LHCN-M2 (cell line): ENCODE measurements around the gene SRRM4. TPM values are rescaled to one million over a fixed set of nuclear protein-coding genes. Genes with fewer than 3 reads are reported as not detected.
A peak's percentile ranks its signal among the peaks of the same experiment; 100 is the strongest.

Experiments
- DNase-seq: peaks from one replicate; pipeline ENCODE4 v3.0.0-alpha.2; 2012; ENCODE audit warnings: low read depth
- total RNA-seq: library from RNA; depleted of rRNA; stranded (reverse); fragments of >200 nt; gene quantifications from 2 replicates; pipeline ENCODE4 v1.2.3, GENCODE V29; 2014

SRRM4 gene
- total RNA-seq, 1 experiment from 2014 or later: not detected

DNA sequence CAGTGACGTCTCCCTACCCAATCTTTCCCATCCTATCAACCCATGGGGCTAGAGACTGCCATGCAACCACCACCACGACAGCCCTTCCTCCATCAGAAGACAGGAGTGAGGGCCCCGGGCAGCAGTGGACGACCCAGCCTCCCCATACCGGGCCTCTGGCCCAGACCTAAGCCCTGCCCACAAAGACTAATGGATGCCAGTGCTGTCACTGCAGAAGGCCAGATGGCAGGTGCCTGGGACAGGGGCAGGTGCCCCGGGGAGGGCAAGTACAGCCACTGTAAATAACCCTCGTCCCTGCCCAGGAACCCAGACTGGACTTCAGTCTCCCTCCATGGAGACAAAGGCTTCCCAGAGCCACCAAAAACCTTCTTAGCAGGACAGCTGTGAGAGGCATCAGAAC is 177.1 kb downstream of the SRRM4 start:
- no peak for DNase-seq

DNA sequence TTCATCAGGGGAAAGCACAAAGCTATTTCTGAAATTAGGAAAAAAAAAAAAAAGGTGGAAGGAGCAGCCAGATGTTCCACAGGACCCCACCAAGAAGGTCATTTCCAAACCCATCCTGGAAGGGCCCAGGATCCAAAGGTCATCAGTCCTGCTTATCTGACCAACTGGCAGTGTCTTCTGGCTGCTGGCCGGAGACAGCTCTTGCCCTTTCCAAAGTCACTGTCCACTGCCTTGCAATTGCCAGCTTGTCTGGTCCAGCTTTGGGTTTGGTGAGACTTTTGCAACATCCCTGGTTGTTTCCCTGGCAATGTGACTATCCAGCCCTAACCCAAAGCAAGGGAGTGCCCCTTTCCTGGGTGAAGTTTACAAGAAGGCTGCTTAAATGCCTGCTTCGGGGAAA is 178.5 kb downstream of the SRRM4 start:
- no peak for DNase-seq

DNA sequence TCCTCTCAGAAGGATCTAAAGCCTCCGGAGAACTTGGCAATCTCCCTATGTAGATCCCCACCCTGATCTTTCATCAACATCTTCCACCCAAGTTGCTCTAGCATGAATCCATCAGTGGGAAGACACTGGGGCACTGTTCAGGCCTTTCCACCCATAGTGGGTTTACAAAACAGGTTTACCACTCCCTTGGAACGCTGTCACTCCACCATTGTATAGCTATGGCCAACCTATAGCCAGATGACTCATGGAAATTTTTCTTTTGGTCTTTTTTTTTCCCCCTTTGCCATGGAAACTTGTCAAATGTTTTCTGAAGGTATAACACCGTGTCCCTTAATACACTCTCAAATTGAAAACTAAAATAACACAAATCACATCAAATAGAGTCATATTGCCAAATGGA is 186.6 kb downstream of the SRRM4 start:
- no peak for DNase-seq

DNA sequence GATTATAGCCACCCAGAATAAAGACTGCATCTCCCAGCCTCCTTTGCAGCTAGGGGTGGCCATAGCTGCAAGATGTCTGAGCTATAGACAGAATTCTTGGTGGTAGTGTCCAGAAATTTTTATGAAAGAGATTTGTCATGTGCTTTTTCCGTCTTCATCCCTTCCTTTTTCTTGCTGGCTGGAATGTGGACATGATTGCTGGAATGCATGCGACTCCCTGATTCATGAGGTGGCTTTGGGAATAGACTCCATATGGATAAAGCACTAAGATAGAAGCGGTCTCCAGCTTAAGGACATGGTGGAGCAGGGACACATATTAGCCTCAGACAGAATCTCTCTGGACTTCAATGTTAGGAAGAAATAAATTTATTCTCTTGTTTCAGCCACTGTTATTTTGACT is 187.4 kb downstream of the SRRM4 start:
- DNase-seq: no peak

DNA sequence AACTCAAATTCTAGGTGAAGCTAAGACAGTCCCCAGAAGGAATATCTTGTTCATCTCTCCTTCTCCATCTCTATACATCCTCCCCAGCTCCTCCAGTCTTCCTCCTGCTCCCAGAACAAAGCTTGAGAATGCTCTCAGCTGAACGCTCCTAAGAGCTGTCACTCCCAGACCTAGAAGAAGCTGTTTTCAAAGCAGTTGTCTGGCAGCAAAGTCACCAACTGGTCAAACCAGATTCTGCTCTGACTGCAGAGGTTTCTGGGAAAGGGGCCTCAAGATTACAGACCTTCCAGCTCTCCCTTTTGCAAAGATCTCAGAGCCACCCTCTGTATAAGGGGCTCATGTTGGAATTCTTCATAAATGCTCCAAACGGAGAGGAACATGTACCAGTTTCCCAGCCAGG is 187.8 kb downstream of the SRRM4 start:
- DNase-seq: no peak

DNA sequence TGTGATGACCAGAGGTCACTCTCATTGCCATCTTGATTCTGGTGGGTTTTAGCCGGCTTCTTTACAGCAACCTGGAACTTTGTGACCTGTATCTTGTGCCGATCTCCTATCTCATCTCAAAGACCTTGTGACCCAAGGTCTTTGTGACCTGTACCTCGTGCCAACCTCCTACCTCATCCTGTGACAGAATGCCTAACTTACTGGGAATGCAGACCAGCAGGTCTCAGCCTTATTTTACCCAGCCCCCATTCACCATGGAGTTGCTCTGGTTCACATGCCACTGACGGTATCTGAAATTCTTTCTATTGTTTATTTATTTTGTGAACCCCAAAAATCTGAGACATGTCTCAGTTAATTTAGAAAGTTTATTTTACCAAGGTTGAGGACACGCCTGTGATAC is 189.9 kb downstream of the SRRM4 start:
- no peak for DNase-seq

DNA sequence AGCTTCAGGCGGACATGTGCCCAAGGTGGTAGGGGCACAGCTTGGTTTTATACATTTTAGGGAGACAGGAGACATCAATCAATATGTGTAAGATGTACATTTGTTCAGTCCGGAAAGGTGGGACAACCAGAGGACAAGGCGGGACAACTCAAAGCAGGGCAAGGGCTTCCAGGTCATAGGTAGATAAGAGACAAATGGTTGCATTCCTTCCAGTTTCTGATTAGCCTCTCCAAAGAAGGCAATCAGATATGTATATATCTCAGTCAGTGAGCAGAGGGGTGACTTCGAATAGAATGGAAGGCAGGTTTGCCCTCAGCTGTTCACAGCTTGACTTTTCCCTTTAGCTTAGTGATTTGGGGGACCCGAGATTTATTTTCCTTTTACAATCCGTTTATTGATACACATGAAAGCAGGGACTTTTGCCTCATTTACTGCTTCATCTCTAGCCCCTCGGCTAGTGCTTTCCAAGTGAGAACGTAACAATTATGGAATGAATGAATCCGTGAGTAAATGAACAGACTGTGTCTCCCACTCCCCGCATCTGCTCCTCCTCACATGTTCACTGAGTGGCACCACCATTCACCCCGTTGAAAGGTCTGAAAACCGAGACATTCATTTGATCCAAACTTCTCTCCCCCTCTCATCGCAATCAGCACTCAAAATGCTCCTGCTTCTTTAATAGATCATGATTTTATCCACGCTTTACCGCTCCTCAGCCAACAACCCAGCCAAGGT is 190.5 kb downstream of the SRRM4 start:
- no peak for DNase-seq

DNA sequence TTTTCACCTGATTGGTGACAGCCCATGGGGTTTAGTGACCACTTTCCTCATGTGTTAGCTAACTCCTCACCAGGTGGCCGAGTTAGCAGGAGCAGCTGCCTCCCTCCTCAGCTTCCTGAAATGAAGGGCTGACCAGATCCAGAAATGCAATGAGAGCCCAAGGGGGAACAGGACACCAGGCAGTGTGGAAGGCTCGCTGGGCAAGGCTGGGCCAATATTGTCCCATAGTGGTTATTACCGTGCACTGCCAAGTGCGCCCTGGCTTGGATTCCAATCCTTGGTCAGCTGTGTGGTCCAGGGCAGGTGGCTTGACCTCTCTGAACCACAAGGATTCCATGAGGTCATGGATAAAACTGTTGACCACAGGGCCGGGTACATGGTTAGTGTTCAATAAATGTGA is 193.7 kb downstream of the SRRM4 start:
- DNase-seq: peak; percentile 27

DNA sequence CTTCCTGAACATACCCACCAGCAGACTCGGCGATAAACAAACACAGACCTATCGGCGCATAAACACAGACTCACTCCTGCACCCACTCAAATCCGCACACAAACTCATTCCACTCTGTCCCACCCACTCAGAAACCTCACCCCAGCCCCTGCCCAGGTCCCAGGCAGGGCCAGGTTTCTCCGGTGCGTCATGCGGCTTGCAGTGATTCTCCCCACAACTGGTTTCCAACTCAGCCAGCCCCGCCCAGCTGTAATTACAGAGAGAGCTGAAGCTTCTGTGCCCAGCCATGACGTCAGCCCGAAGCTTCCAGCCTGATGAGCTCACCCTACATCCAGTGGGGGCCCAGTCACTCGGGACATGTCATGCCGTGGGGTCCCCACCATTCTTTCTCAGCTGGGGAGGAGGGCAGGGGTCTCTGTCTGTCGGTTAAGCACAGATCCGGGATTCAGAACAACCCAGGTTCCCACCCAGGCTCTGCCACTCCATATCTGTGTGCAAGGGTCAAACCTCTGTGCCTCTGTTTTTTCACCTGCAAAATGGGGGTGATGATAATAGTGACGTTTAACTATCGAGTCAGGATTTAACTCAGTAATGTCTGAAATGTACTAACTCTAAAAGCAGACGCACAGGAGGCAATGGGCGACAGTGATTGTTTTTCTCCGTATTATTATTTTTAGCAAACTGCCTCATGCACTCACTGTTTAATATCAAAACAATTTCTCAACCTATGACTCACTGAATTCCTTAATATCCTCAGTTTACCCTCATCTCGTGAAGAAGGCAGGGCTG is 195.1 kb downstream of the SRRM4 start:
- peak; percentile 78 for DNase-seq

DNA sequence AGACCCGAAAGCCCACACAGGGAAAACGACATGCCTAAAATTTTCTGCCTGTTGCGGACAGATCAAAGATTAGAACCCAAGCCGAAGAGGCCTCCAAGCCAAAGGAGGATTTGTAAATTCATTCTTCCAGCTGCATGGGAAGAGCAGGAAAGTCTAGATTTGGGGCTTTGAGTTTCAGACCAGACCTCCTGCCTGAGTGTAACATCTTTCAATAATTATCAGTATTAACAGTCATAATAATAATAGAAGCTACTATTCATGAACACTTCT is 195.7 kb downstream of the SRRM4 start:
- no peak for DNase-seq

DNA sequence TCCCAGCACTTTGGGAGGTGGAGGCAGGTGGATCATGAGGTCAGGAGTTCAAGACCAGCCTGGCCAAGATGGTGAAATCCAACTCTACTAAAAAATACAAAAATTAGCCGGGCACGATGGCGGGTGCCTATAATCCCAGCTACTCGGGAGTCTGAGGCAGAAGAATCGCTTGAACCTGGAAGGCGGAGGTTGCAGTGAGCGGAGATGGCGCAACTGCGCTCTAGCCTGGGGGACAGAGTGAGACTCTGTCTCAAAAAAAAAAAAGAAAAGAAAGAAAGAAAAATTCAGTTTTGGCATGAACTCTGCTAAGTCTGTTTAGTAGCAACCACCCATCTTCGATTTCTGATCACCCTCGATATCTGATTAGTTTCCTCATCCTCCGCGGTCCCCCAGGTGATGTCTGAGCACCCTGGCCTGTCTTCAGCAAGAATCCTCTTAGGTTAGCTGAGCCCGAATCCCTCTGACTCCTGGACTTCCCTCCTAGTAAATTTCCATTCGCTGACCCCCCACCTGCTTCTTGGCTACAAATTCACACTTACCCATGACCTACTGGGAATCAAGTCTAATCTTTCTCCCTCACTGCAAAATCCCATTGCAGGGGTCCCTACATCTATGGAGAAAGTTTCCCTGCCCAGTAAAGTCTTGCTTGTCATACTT is 196.5 kb downstream of the SRRM4 start:
- DNase-seq: no peak

DNA sequence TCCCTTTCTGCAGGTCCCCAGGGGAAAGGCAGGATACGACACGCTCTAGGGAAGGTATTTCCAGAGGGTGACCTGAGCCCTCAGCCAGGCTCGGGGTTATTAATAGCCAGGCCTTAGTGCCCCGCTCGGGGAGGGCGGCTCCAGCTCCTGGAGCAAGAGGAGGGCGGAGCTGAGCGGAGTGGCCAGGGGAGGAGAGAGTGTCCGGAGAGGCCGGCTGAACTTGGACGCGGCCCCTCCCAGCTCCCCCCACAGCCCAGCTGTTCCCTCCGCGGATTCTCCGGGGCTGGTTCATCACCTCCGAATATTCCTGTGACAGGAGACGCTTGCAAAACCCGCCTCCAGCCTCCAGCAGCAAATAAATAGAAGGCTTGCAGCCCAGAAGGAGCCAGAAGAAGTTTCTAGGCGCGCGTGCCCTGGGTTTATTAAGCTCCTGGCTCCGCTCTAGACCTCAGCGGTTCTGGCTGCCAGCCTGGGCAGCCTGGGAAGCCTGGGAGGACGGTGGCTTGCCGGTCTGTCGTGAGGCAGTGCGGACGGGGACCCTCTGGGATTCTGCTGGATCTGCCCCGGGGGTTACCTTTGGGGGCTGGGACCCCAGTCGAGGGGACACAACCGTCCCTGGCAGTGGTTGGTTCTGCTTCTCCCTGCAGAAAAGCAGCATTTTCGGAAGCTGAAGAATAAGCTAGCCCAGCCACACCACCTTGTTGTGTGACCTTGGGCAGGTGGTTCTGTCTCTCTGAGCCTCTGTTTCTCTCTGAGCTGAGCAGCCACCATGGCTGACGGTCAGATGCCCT is 197.4 kb downstream of the SRRM4 start, which contains the start of gene HSPB8:
Gene HSPB8 (plus strand): TSS at position 388 of the 791 bp plus-strand sequence. CDS start 382 bp downstream, at position 770.
- DNase-seq: peak; percentile 89

DNA sequence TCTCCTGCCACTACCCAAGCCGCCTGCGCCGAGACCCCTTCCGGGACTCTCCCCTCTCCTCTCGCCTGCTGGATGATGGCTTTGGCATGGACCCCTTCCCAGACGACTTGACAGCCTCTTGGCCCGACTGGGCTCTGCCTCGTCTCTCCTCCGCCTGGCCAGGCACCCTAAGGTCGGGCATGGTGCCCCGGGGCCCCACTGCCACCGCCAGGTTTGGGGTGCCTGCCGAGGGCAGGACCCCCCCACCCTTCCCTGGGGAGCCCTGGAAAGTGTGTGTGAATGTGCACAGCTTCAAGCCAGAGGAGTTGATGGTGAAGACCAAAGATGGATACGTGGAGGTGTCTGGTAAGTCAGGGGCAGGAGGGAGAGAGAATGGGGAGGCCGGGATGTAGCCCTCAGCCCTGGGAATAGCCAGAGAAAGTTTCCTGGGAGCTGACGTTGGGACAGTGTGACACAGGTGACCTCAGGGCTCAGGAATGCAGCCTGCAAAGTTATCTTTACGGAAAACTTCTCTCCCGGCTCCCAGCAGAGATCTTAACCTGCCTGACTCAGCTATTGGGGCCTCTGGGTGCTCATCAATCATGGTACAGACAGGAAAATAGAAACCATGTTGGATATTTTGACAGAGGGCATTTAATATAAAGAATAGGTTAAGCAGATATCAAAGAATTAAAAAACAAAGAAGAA is 198.1 kb downstream of the SRRM4 start:
- DNase-seq: peak; percentile 36

DNA sequence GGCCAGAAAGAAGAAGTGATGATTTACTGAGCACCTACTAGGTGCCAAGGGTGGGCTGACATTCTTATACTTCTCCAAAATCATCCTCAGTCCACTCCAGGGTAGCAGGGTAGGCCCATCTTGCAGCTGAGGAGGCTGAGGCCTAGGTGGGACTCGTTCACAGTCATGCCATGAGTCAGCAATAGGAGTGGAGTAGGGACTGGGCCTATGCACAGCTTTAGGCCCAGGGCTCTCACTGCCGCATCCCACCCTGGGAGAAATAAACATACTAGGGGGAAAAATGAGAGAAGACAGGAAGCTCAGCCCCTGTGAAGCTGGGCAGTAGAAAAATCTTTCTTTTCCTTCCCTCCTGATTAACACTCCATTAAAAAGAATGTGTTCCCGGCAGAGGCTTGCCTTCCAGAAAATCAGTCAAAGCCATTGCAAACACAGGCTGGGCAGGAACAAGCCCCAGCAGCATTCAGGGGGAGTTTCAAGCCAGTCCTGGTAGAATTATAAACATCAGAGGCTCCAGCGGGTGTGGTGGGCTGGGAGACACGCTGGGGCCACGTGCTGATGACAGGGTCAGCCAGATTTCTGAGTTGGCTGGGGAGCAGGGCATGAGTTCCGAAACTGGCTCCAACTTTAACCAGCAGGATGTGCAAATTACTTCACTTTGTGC is 199.2 kb downstream of the SRRM4 start:
- DNase-seq: peak; percentile 32

DNA sequence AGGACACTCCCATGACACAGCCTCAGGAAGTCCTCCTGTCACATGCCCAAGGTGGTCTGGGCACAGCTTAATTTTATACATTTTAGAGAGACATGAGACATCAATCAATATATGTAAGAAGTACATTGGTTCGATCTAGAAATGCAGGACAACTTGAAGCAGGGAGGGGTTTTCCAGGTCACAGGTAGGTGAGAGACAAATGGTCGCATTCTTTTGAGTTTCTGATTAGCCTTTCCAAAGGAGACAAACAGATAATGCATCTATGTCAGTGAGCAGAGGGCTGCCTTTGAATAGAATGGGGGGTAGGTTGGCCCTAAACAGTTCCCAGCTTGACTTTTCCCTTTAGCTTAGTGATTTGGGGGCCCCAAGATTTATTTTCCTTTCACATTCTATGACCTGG is 199.9 kb downstream of the SRRM4 start:
- no peak for DNase-seq

DNA sequence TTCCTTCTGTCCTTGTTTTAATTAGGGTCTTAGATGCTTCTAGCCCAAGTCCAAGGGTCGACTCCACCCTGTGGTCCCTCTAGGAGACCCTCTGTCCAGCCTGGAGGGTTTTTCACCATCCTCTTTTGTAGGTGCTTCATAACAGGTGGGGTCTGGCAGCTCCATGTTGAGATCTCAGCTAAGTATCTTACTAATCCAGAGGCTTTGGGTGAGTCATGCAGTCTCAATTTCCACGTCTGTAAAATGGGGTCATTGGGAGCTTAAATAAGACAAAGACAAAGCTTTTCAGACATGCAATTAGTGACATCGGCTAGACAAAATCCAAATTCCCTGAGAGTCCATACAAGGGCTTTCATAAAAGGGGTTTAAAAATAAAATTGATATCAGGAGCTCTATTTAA is 200.6 kb downstream of the SRRM4 start:
- no peak for DNase-seq

DNA sequence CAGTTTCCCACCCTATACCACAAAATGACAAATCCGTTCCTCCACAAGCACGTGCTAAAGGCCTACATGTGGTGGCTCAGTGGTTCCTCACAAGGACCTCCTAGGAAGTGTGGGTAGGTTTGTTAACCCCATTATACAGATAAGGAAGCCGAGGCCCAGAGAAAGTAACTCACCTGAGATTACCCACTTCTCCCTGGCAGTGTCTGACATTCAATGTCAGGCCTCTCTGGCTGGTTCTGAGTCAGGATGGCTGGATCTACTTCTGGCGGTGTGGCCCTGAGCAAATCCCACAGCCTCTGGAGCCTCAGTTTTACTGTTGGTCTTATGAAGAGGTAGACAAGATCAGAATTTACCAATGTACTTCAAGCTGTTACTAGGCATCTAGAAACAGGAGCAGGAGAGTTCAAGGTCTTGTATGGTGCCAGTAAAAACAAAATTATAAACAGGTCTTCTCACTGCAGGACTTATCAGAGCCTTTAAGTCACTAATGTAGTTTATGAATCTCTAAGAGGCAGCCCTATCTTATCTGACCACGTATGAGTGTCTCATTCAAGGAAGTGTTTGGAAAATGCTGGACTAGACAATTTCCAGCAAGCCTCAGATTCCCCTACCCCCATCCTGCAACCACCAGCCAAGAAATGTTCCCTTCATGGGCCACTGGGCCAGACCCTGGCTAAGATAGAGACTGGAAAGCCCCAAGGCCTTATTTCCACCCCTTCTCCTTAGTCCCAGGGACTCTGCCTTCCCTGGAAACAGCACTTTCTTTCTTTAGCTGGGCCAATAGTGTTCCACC is 201.6 kb downstream of the SRRM4 start:
- no peak for DNase-seq

DNA sequence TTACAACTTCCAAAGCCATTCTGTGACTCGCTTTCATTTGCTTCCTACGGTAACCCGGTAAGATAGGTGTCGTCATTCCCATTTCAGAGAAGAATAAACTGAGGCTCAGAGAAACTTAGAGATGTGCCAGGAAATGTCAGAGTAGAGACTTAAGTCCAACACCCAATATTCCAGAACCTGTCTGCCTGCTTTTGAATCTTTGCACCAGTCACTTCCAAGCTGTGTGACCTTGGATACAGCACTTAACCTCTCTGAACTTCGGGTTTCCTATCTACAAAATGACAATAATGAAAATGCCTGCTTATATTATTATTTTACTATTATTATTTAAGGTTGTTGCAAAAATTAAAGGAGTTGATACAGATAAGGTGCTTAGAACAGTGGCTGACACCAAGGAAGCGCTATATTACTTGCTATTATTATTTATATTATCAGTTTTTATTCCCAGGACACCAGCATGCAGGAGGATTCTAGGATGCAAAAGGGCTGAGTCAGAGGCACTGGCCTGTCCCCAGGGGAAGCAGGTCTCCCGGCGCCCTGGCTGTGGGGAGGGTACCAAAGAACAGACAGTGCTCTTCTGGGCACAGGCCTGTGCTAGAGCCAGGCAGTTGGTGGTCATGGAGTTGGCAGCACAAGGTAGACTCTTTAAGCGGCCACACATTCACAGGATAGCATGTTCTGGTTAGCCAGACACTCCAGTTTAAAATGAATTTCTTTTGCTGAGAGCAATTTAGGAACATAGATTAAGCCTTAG is 202.8 kb downstream of the SRRM4 start:
- DNase-seq: no peak

DNA sequence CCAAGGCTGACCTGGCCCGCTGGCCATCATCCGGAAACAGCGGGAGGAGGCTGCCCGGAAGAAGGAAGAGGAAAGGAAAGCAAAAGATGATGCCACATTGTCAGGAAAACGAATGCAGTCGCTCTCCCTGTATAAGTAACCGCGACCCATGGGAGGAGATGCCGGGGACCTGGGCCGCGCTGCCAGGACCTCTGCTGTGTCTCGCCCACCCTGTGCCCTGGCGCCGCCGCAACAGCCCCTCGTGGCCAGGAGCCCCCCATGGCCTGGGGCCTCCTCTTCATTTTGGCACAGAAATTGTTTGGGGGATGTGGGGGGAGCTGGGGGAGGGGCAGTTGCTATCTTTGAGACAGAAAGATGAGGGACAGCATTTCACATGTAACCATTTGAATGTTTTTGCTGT is 213.9 kb downstream of the SRRM4 start:
- no peak for DNase-seq
